ENCODE measurements around the gene ZBTB42. TPM values are rescaled to one million over a fixed set of nuclear protein-coding genes. Genes with fewer than 3 reads are reported as not detected.

ZBTB42 gene
- total and polyA plus RNA-seq, 2 donors (not counting 1 experiment from before 2014, with no cell fraction given): 1.6 to 8.3 TPM

DNA sequence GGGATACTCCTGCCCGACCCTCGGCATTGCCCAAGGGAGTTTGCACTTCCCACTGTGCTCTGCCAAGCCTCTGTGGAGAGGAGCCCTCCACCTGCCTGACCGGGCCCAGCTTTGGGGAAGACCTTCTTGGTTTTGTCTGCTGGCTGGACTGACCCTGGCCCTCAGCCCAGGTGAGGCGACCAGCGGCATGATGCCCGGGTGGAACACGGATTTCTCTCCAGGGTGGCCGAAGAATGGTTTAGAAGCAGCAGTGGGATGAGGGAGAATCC lies 15.6 kb downstream of the ZBTB42 start:
- intact Hi-C loops (cut with micrococcal nuclease): no loop called here
- Histone ChIP-seq H3K4me3 (ENCODE audit: control extremely low read depth in 1 of 5, extremely low read depth in 1 of 5, insufficient read depth in 1 of 5, low read depth in 2 of 5, low read length in 4 of 5) (peak overlapping the region; percentile 8 to 96 (median 88)), H3K4me1 (ENCODE audit: control insufficient read depth in 2 of 2, insufficient read depth in 2 of 2, low read length in 2 of 2) (peaks cover 9 to 19% of the 10 kb centered on the region in 2 donors), H3K79me2 (ENCODE audit: control insufficient read depth, insufficient read depth, low read length) (peaks cover 11% of the 10 kb centered on the region), H3K4me2 (replicated peaks; ENCODE audit: low read depth, low read length, poor library complexity, severe bottlenecking) (peak overlapping the region; percentile 92), H4K20me1 (ENCODE audit: control insufficient read depth, insufficient read depth, low read length, poor library complexity, severe bottlenecking) (no peaks in the 10 kb centered on the region), H3K9ac (ENCODE audit: low read length) (peak overlapping the region; percentile 99), H3K9me3 (ENCODE audit: control extremely low read depth in 1 of 3, control insufficient read depth in 2 of 3, insufficient read depth in 1 of 3, low read length in 2 of 3) (peaks cover 0 to 12% (median 0%) of the 10 kb centered on the region in 3 donors), H3K27ac (ENCODE audit: low read length in 2 of 2) (peak overlapping the region; percentile 86 to 99), H3K27me3 (replicated peaks in 1 of 4; ENCODE audit: control extremely low read depth in 1 of 4, control insufficient read depth in 3 of 4, insufficient read depth in 4 of 4, low read length in 3 of 4) (no peaks in the 10 kb centered on the region), H2AFZ (ENCODE audit: insufficient read depth, low read depth, low read length, poor library complexity, severe bottlenecking) (peak overlapping the region; percentile 87), H3K36me3 (replicated peaks in 1 of 2; ENCODE audit: control extremely low read depth in 1 of 2, control insufficient read depth in 1 of 2, extremely low read depth in 1 of 2, insufficient read depth in 2 of 2, low read length in 1 of 2) (no peaks in the 10 kb centered on the region)
- ATAC-seq (ENCODE audit: low read depth) (no peak), DNase-seq (no peak)
- 5% methylated on average over 5 of the region's 8 CpGs for WGBS (ENCODE audit: insufficient coverage)
- H3K4me3 Mint-ChIP-seq: peak overlapping the region; percentile 96
- CTCF ChIA-PET: no interaction called here
- POLR2A ChIA-PET: no interaction called here
- H3K4me1 Mint-ChIP-seq: peaks cover 20% of the 10 kb centered on the region
- no peak for TF ChIP-seq EZH2 (IDR thresholded peaks at IDR 0.05; ENCODE audit: borderline replicate concordance, insufficient read depth, low read depth, low read length, poor library complexity, severe bottlenecking)
- TF ChIP-seq, protein P1, sequence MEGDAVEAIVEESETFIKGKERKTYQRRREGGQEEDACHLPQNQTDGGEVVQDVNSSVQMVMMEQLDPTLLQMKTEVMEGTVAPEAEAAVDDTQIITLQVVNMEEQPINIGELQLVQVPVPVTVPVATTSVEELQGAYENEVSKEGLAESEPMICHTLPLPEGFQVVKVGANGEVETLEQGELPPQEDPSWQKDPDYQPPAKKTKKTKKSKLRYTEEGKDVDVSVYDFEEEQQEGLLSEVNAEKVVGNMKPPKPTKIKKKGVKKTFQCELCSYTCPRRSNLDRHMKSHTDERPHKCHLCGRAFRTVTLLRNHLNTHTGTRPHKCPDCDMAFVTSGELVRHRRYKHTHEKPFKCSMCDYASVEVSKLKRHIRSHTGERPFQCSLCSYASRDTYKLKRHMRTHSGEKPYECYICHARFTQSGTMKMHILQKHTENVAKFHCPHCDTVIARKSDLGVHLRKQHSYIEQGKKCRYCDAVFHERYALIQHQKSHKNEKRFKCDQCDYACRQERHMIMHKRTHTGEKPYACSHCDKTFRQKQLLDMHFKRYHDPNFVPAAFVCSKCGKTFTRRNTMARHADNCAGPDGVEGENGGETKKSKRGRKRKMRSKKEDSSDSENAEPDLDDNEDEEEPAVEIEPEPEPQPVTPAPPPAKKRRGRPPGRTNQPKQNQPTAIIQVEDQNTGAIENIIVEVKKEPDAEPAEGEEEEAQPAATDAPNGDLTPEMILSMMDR (IDR thresholded peaks at IDR 0.05): no peak
- H3K27me3 Mint-ChIP-seq: no peaks in the 10 kb centered on the region
- H3K9me3 Mint-ChIP-seq (ENCODE audit: insufficient read depth): no peaks in the 10 kb centered on the region
- peak overlapping the region; percentile 98 for H3K27ac Mint-ChIP-seq

DNA sequence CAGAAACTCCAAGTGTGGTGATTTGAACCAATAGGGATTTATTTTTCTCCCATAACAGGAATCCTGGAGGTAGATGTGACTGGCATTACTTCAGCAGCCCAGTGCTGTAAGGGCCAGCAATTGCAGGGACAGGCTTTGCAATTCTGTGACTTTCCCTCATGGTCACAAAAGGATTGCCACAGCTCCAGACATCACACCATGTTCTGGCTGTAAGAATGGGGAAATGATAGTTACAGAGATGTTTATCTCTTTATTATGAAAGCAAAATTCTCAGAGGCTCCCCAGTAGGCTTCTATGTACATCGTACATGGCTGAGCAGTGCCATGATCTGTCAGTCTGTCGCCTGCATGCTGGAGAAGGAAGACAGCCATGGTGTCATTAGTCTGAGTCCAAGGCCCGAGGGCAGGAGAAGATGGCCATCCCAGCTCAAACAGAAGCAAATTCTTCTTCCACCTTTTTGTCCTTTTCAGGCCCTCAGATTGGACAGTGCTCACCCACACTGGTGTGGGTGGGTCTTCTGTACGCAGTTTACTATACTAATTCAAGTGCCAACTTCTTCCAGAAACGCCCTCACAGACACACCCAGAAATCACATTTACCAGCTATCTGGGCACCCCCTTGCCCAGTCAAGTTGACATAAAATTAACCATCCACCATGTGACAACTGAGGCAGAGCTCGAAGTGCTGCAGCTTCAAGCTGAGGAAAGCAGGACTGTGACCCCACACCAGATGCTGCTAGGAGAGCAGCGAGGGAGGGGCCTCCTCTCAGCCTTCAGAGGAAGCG lies 17.2 kb downstream of the ZBTB42 start:
- H3K9me3 Mint-ChIP-seq (ENCODE audit: insufficient read depth): no peaks in the 10 kb centered on the region
- no peak overlapping the region for H3K27ac ChIP-seq (ENCODE audit: low read length in 2 of 2)

More for the DNA sequence above, 17.2 kb downstream of the ZBTB42 start:
- peaks cover 11% of the 10 kb centered on the region for H3K79me2 ChIP-seq (ENCODE audit: control insufficient read depth, insufficient read depth, low read length)
- TF ChIP-seq, protein P1 (IDR thresholded peaks at IDR 0.05): no peak
- TF ChIP-seq EZH2 (IDR thresholded peaks at IDR 0.05; ENCODE audit: borderline replicate concordance, insufficient read depth, low read depth, low read length, poor library complexity, severe bottlenecking): no peak
- H2AFZ ChIP-seq (ENCODE audit: insufficient read depth, low read depth, low read length, poor library complexity, severe bottlenecking): no peak overlapping the region
- Mint-ChIP-seq H3K4me1 (peaks cover 20% of the 10 kb centered on the region), H3K27ac (peak overlapping the region; percentile 20), H3K27me3 (no peaks in the 10 kb centered on the region), H3K4me3 (peak overlapping the region; percentile 44)
- ChIA-PET CTCF (interaction anchor here (1.0 to 1.4 kb wide), 3 partner anchors 48 to 61 kb away, joined by 3 to 4 read pairs (median 3); no protein-coding TSS in a partner anchor), POLR2A (no interaction called here)
- no peak overlapping the region for H3K9ac ChIP-seq (ENCODE audit: low read length)
- H3K36me3 ChIP-seq (replicated peaks in 1 of 2; ENCODE audit: control extremely low read depth in 1 of 2, control insufficient read depth in 1 of 2, extremely low read depth in 1 of 2, insufficient read depth in 2 of 2, low read length in 1 of 2): no peaks in the 10 kb centered on the region
- 100% methylated on average over 6 of the region's 8 CpGs for WGBS (ENCODE audit: insufficient coverage)
- intact Hi-C loops (cut with micrococcal nuclease): no loop called here
- ATAC-seq (ENCODE audit: low read depth): no peak
- peaks cover 0 to 12% (median 0%) of the 10 kb centered on the region in 3 donors for H3K9me3 ChIP-seq (ENCODE audit: control extremely low read depth in 1 of 3, control insufficient read depth in 2 of 3, insufficient read depth in 1 of 3, low read length in 2 of 3)
- no peaks in the 10 kb centered on the region for H3K27me3 ChIP-seq (replicated peaks in 1 of 4; ENCODE audit: control extremely low read depth in 1 of 4, control insufficient read depth in 3 of 4, insufficient read depth in 4 of 4, low read length in 3 of 4)
- H3K4me2 ChIP-seq (replicated peaks; ENCODE audit: low read depth, low read length, poor library complexity, severe bottlenecking): no peak overlapping the region
- no peak overlapping the region for H3K4me3 ChIP-seq (ENCODE audit: control extremely low read depth in 1 of 5, extremely low read depth in 1 of 5, insufficient read depth in 1 of 5, low read depth in 2 of 5, low read length in 4 of 5)
- H3K4me1 ChIP-seq (ENCODE audit: control insufficient read depth in 2 of 2, insufficient read depth in 2 of 2, low read length in 2 of 2): peaks cover 9 to 19% of the 10 kb centered on the region in 2 donors
- H4K20me1 ChIP-seq (ENCODE audit: control insufficient read depth, insufficient read depth, low read length, poor library complexity, severe bottlenecking): no peaks in the 10 kb centered on the region
- DNase-seq: no peak
